ENCODE results near the gene MLXIP. TPM values are rescaled to one million over a fixed set of nuclear protein-coding genes. Genes with fewer than 3 reads are reported as not detected.
A peak's percentile ranks its signal among the peaks of the same experiment; 100 is the strongest.

The MLXIP gene
- total RNA-seq, 1 experiment from 2014 or later = 32.4 TPM

GRCh38 chr12:122029620-122030423, 48.7 kb upstream of the MLXIP start:
- no peak overlapping the region for H4K8ac ChIP-seq (replicated peaks; ENCODE audit: insufficient read length, low read depth, low read length)
- no peak overlapping the region for H2BK20ac ChIP-seq (ENCODE audit: low read depth, low read length, poor library complexity, severe bottlenecking)
- no peak for TF ChIP-seq CTCF (conservative IDR thresholded peaks at IDR 0.05)
- no peak for DNase-seq
- H2BK12ac ChIP-seq (ENCODE audit: insufficient read length, low read depth, low read length) = no peak overlapping the region
- Mint-ChIP-seq H3K4me1 (peaks cover 29 to 32% of the 10 kb centered on the region in 2 experiments), H3K9me3 (no peaks in the 10 kb centered on the region), H3K27ac (peak overlapping the region in 1 of 3 experiments; percentile 70; a peak in 2 of 7 replicates), H3K4me3 (no peak overlapping the region), H3K27me3 (ENCODE audit: low read depth) (no peaks in the 10 kb centered on the region), H3K36me3 (ENCODE audit: insufficient read depth in 1 of 3, low read depth in 3 of 3) (peaks cover 1 to 10% (median 4%) of the 10 kb centered on the region in 3 experiments; a peak in 4 of 7 replicates)
- no peaks in the 10 kb centered on the region for H3K23me2 ChIP-seq (ENCODE audit: insufficient read length, low read depth, low read length, poor library complexity, severe bottlenecking)
- H3K9ac ChIP-seq (ENCODE audit: extremely low read depth, insufficient read length, low read length) = no peak overlapping the region
- H3K27ac ChIP-seq (ENCODE audit: insufficient read length, low read depth, low read length) = no peak overlapping the region
- no peaks in the 10 kb centered on the region for H3K27me3 ChIP-seq (ENCODE audit: insufficient read depth, low read length)
- no peak overlapping the region for H3K4me2 ChIP-seq (ENCODE audit: insufficient read depth, insufficient read length, low read length)
- H2BK120ac ChIP-seq (ENCODE audit: low read depth, low read length, poor library complexity, severe bottlenecking) = no peak overlapping the region
- H2AFZ ChIP-seq (ENCODE audit: low read length) = no peak overlapping the region
- H3K18ac ChIP-seq (ENCODE audit: insufficient read length, low read depth, low read length) = no peak overlapping the region
- no peak overlapping the region for H4K91ac ChIP-seq (ENCODE audit: insufficient read length, low read depth, low read length)
- no peak overlapping the region for H4K5ac ChIP-seq (ENCODE audit: insufficient read length, low read depth, low read length)
- no peak overlapping the region for H3K4ac ChIP-seq (ENCODE audit: low read depth, low read length)
- no CpG with 5 or more reads among the region's 28 CpGs for WGBS (ENCODE audit: extremely low coverage, insufficient read length, low lambda C conversion rate)
- no peaks in the 10 kb centered on the region for H3K4me1 ChIP-seq (ENCODE audit: insufficient read depth, low read length)
- H2AK5ac ChIP-seq (ENCODE audit: insufficient read length, low read length) = no peak overlapping the region
- no peak overlapping the region for H2BK5ac ChIP-seq (ENCODE audit: insufficient read length, low read length)
- H3K79me2 ChIP-seq (ENCODE audit: insufficient read depth, low read length) = peaks cover 2% of the 10 kb centered on the region; the same call in 1 of the 2 replicates
- H2BK15ac ChIP-seq (ENCODE audit: low read depth, low read length) = no peak overlapping the region
- H3T11ph ChIP-seq (ENCODE audit: low read length) = no peak overlapping the region
- H4K20me1 ChIP-seq (ENCODE audit: control insufficient read depth, insufficient read depth, insufficient read length) = peaks cover 3% of the 10 kb centered on the region
- H3K9me3 ChIP-seq (ENCODE audit: control insufficient read depth, low read depth, low read length) = no peaks in the 10 kb centered on the region
- H3K79me1 ChIP-seq (ENCODE audit: insufficient read depth, low read depth, low read length, poor library complexity, severe bottlenecking) = peaks cover 7% of the 10 kb centered on the region
- no peak overlapping the region for H3K56ac ChIP-seq (ENCODE audit: insufficient read length, low read depth, low read length)
- no peak overlapping the region for H3K23ac ChIP-seq (ENCODE audit: insufficient read length, low read depth, low read length)
- H3K14ac ChIP-seq (ENCODE audit: insufficient read depth, low read length) = no peak overlapping the region

Measured in H9 (cell line).